AG09309 (cell line): ENCODE measurements around the gene GRIN3B.
A peak's percentile ranks its signal among the peaks of the same experiment; 100 is the strongest.

ENCODE experiments used
- DNase-seq: peaks from one replicate; pipeline ENCODE4 v3.0.0-alpha.2; 2010; ENCODE audit warnings: low read depth
- H3K4me3 ChIP-seq: 2 replicates; pipeline ENCODE4 v1.5.1; 2011; ENCODE audit warnings: mild to moderate bottlenecking, low read depth, low read length, moderate library complexity; ENCODE audit not compliant: control insufficient read depth
- CTCF ChIP-seq: IDR thresholded peaks from 2 replicates; pipeline ENCODE4 v1.5.1; 2011; ENCODE audit warnings: mild to moderate bottlenecking, low read depth, low read length, inconsistent platforms; ENCODE audit not compliant: insufficient read depth, control insufficient read depth; ENCODE audit errors: missing control alignments

GRIN3B gene

GRCh38 chr19:1000095-1000494 lies at the start of gene GRIN3B:
TSS of gene GRIN3B (plus strand) at chr19:1000419. CDS start at chr19:1000438, 19 bp downstream.
- DNase-seq, result no peak
- peak; percentile 56 for TF ChIP-seq CTCF
- H3K4me3 ChIP-seq, result no peak within 1 kb of the TSS

- no peak for DNase-seq
- H3K4me3 ChIP-seq, result no peak overlapping the region
- TF ChIP-seq CTCF, result no peak
These were observed 48.1 kb upstream of the GRIN3B start for GRCh38 chr19:952049-952679.

- DNase-seq, result no peak
- TF ChIP-seq CTCF, result no peak
- H3K4me3 ChIP-seq, result no peak overlapping the region
These were observed 47.4 kb upstream of the GRIN3B start for GRCh38 chr19:952680-953444.

- no peak for TF ChIP-seq CTCF
- H3K4me3 ChIP-seq, result no peak overlapping the region
- DNase-seq, result no peak
These were observed 46.6 kb upstream of the GRIN3B start for GRCh38 chr19:953445-954271.

- DNase-seq, result no peak
- TF ChIP-seq CTCF, result no peak
- H3K4me3 ChIP-seq, result no peak overlapping the region
These were observed 45.9 kb upstream of the GRIN3B start for GRCh38 chr19:954272-954671.

GRCh38 chr19:954672-955494 lies 45.3 kb upstream of the GRIN3B start:
- no peak overlapping the region for H3K4me3 ChIP-seq
- TF ChIP-seq CTCF, result no peak
- DNase-seq, result no peak
